ENCODE results near the gene FBLN2.

Gene FBLN2

GRCh38 chr3:13637311-13637891 is 88.5 kb downstream of the FBLN2 start:
- TF ChIP-seq NFIC (IDR thresholded peaks at IDR 0.05): no peak
- no peak for TF ChIP-seq EP300 (IDR thresholded peaks at IDR 0.05; ENCODE audit: borderline replicate concordance)
- no peak for TF ChIP-seq USF1 (IDR thresholded peaks at IDR 0.05)
- TF ChIP-seq FOXM1 (IDR thresholded peaks at IDR 0.05; ENCODE audit: borderline replicate concordance, low read depth): no peak
- no peak for TF ChIP-seq TCF12 (IDR thresholded peaks at IDR 0.05; ENCODE audit: low read depth)
- no peak for TF ChIP-seq CEBPB (IDR thresholded peaks at IDR 0.05)
- no peak for TF ChIP-seq MAX (IDR thresholded peaks at IDR 0.05)
- no peak for TF ChIP-seq EGR1 (IDR thresholded peaks at IDR 0.05)
- no peak for TF ChIP-seq YY1 (IDR thresholded peaks at IDR 0.05; ENCODE audit: low read depth)
- no peak for TF ChIP-seq RAD21 (IDR thresholded peaks at IDR 0.05; ENCODE audit: low read depth)
- TF ChIP-seq REST (IDR thresholded peaks at IDR 0.05; ENCODE audit: low read depth): no peak
- TF ChIP-seq TAF1 (IDR thresholded peaks at IDR 0.05; ENCODE audit: low read depth): no peak
- TF ChIP-seq TEAD4 (IDR thresholded peaks at IDR 0.05): no peak
- TF ChIP-seq ZBTB7A (IDR thresholded peaks at IDR 0.05; ENCODE audit: low read depth): no peak
- no peak for TF ChIP-seq CREB1 (IDR thresholded peaks at IDR 0.05; ENCODE audit: low read depth)

- TF ChIP-seq EGR1 (IDR thresholded peaks at IDR 0.05): no peak
- TF ChIP-seq MAX (IDR thresholded peaks at IDR 0.05): no peak
- TF ChIP-seq REST (IDR thresholded peaks at IDR 0.05; ENCODE audit: low read depth): no peak
- no peak for TF ChIP-seq USF1 (IDR thresholded peaks at IDR 0.05)
- TF ChIP-seq TAF1 (IDR thresholded peaks at IDR 0.05; ENCODE audit: low read depth): no peak
- no peak for TF ChIP-seq FOXM1 (IDR thresholded peaks at IDR 0.05; ENCODE audit: borderline replicate concordance, low read depth)
- TF ChIP-seq CEBPB (IDR thresholded peaks at IDR 0.05): no peak
- TF ChIP-seq TCF12 (IDR thresholded peaks at IDR 0.05; ENCODE audit: low read depth): no peak
- TF ChIP-seq YY1 (IDR thresholded peaks at IDR 0.05; ENCODE audit: low read depth): no peak
- no peak for TF ChIP-seq ZBTB7A (IDR thresholded peaks at IDR 0.05; ENCODE audit: low read depth)
- TF ChIP-seq TEAD4 (IDR thresholded peaks at IDR 0.05): no peak
- TF ChIP-seq RAD21 (IDR thresholded peaks at IDR 0.05; ENCODE audit: low read depth): no peak
- no peak for TF ChIP-seq CREB1 (IDR thresholded peaks at IDR 0.05; ENCODE audit: low read depth)
- TF ChIP-seq EP300 (IDR thresholded peaks at IDR 0.05; ENCODE audit: borderline replicate concordance): no peak
- no peak for TF ChIP-seq NFIC (IDR thresholded peaks at IDR 0.05)
Observed at GRCh38 chr3:13637953-13638352, 89.0 kb downstream of the FBLN2 start.

- TF ChIP-seq REST (IDR thresholded peaks at IDR 0.05; ENCODE audit: low read depth): no peak
- TF ChIP-seq NFIC (IDR thresholded peaks at IDR 0.05): no peak
- no peak for TF ChIP-seq TEAD4 (IDR thresholded peaks at IDR 0.05)
- no peak for TF ChIP-seq FOXM1 (IDR thresholded peaks at IDR 0.05; ENCODE audit: borderline replicate concordance, low read depth)
- no peak for TF ChIP-seq ZBTB7A (IDR thresholded peaks at IDR 0.05; ENCODE audit: low read depth)
- no peak for TF ChIP-seq TAF1 (IDR thresholded peaks at IDR 0.05; ENCODE audit: low read depth)
Observed at GRCh38 chr3:13638927-13639326, 90.0 kb downstream of the FBLN2 start.

- TF ChIP-seq YY1 (IDR thresholded peaks at IDR 0.05; ENCODE audit: low read depth) (no peak), FOXM1 (IDR thresholded peaks at IDR 0.05; ENCODE audit: borderline replicate concordance, low read depth) (no peak), ZBTB7A (IDR thresholded peaks at IDR 0.05; ENCODE audit: low read depth) (no peak)
Observed at GRCh38 chr3:13642597-13642996, 93.7 kb downstream of the FBLN2 start.
